GM18868 (cell line): ENCODE measurements around the gene CLCA4.
"Not testable (repeated sequence)": the region's sequence is repeated elsewhere in the genome, so short reads cannot be mapped to it uniquely, and the experiment has no call there.

Experiments
- ATAC-seq: cut with Tn5 transposase; IDR thresholded peaks from one replicate; pipeline ENCODE4 v1.9.1; 2021; ENCODE audit warnings: mild to moderate bottlenecking, moderate library complexity; ENCODE audit not compliant: unreplicated experiment

CLCA4 gene

GRCh38 chr1:86530211-86530845 lies 16.6 kb upstream of the CLCA4 start:
- no peak for ATAC-seq

- ATAC-seq = no peak
Measured at GRCh38 chr1:86537928-86538695, 8.8 kb upstream of the CLCA4 start.

DNA sequence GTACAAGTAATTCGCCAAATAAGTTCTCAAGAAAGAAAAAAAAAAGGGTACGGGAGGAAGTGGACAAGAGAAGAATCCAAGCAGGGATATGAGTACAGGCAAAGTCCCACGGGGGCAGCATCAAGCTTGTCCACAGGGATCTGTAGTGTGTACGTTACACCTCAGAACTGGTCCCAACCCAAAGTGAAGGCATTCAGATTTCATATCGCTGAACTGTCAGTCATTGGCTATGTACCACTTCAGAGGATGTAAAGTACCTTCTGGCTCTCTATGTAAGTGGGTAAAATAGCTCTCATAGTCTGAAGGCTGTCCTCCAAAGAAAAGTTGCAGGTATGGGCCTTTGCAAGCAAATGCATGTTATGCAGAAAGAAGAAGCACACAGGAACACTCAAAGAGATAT lies 8.1 kb upstream of the CLCA4 start:
- ATAC-seq = no peak

GRCh38 chr1:86541859-86542258 lies 5.0 kb upstream of the CLCA4 start:
- no peak for ATAC-seq

DNA sequence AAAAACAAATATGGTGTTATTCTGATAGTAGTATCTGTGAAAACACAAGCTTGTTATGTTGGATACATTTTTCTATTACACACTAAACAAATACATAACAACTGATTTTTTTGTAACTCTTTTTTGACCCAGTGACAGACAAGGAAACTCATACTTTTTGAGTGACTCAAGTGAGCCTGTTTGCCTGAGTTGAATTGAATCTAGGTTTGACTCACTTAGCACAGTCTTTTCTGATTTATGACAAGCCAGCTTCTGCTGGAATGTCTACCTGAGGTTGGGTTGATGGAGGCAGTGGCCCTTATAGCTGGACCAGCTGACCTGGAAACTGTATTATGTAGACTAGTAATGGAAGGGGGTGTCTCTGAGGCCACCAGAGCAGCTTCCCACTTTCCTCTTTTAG lies 4.2 kb upstream of the CLCA4 start:
- no peak for ATAC-seq

DNA sequence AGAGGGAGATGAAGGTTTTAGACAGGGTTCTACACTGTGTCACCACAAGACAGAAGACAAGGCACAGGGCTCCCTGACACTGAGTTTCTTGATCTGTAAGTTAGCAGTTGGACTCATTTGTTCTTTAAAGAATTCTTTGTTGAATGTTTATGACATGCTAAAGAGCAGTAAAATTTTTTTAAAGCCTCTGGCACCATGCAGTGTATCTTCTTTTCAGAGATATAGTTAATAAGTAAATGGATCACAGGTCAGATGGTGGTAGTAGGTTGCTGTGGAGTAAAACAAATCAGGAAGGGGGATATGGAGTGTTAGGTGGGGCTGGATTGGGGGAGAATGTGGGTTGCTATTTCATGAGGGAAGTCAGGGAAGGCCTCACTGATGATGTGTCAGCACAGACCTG lies 2.0 kb downstream of the CLCA4 start:
- no peak for ATAC-seq

- ATAC-seq = no peak
Measured at GRCh38 chr1:86551305-86551704, 4.4 kb downstream of the CLCA4 start.

- no peak for ATAC-seq
Measured at GRCh38 chr1:86552376-86552775, 5.5 kb downstream of the CLCA4 start.

DNA sequence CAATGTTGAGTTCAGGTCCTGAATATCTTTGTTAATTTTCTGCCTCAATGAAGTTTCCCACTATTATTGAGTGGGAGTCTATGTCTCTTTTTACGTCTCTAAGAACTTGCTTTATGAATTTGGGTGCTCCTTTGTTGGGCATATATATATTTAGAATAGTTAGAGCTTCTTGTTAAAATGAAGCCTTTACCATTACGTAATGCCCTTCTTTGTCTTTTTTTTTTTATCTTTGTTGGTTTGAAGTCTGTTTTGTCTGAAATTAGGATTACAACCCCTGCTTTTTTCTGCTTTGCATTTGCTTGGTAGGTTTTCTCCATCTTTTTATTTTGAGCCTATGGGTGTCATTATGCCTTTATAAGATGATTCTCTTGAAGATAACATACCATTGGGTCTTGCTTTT lies 10.9 kb downstream of the CLCA4 start:
- no peak for ATAC-seq

DNA sequence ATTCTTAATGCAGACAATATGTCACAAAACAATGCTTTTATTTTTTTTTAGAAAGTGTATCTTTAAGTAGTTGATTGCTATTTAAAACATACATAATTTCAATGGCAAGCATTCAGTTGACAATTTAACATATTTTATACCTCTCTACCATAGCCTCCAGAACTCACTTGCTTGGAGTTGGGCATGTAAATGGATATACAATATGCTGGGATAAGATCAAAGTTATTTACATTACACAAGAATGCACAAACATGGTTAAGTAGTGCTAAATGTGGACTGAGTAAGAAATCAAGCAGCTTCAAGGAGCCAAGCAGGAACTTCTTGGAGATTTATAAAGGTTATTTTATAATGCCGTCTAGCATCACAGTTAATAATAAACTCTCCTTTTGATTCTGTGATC lies 17.0 kb downstream of the CLCA4 start:
- ATAC-seq = no peak

GRCh38 chr1:86567341-86567740 lies 20.5 kb downstream of the CLCA4 start:
- no peak for ATAC-seq

DNA sequence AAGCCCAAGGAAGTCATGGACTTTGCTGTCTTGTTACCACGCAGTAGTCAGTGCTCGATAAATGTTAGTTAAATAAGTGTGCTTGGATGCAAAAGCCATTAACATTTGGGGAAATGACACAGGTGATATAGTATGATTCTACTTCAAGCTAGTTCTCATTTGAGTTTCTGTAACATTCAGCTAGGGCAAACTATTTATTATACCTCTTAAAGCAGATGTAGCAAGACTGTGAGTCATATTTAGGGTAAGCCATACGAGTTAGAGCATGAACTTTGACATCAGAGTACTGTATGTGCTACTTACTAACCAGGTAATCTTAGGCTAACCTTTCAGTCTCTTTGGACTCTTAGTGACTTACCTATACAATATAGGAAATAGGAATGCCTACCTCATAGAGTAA lies 21.0 kb downstream of the CLCA4 start:
- no peak for ATAC-seq

- no peak for ATAC-seq
Measured at GRCh38 chr1:86573763-86574484, 27.0 kb downstream of the CLCA4 start.

DNA sequence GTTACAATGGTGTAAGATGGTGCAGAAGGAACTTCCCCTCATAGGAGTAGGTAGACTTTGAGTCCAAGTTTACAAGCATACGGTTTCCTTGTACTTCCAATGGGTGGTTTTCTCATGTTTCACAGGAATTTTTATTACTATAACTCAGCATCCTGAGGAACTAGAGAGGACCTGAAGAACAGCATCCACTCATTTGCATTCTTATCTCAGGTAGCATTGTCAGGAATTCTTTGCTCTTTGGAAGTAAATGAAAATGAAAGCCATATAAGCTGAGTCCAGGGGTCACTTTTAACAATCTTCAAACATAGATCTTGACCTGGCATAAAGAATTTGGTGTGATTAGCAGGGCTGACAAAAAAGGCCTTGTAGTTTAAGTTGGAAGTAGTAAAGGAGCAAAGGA lies 34.4 kb downstream of the CLCA4 start:
- ATAC-seq = no peak

GRCh38 chr1:86582161-86582560 lies 35.3 kb downstream of the CLCA4 start:
- ATAC-seq = no peak

DNA sequence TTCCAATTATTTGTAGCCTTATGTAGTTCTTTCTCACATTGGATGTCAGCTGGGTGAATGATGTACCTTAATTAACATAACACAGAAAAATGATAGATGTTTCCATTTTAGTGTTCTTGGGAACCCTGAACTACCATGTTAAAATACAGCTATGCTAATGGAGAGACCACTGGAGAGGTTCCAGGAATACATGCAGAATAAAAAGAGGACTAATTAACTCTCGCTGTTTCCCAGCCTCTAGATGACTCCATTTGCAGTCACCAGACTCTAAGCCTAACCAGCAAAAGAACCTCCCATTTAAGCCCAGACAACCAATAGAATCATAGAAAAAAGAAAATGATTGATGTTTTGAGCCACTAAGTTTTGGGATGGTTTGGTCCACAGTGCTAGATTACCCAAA lies 36.2 kb downstream of the CLCA4 start:
- no peak for ATAC-seq

DNA sequence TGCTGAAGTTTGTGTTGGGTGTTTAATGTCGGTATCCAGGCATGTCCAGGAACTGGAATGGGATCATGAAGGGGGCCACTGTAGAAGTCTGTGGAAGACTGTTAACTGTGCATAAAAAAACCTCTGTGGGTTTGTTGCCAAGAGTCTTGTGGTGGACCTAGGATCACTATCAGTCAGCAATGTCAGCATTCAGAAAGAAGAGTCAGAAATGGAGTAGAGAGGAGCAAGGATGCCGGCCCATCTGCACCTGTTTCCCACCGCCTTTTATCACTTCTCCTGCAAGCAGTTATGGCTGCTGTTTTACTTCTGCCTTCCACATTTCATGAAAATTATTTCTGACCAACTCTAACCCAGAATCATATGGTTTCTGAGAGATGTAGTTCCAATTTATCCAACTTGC lies 36.7 kb downstream of the CLCA4 start:
- no peak for ATAC-seq

- no peak for ATAC-seq
Measured at GRCh38 chr1:86594284-86594770, 47.4 kb downstream of the CLCA4 start.

DNA sequence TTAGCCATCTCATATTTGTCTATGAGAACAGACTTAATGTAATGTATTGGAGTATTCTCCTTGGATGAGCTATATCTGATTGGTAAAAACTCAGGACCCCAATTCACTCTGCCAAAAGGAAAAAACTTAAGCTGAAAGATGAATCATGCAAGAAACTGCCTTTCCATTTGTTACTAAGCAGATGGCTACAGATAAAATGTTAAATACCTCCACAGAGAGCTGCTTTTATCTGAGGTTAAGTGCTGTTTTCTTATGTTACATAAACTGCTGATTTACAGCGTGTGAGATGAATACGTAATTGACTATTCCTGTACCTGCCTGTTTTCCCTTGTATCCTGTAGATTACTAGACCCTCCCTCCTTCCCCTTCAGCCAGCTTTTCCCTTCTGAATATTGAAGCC lies 49.3 kb downstream of the CLCA4 start:
- no peak for ATAC-seq

DNA sequence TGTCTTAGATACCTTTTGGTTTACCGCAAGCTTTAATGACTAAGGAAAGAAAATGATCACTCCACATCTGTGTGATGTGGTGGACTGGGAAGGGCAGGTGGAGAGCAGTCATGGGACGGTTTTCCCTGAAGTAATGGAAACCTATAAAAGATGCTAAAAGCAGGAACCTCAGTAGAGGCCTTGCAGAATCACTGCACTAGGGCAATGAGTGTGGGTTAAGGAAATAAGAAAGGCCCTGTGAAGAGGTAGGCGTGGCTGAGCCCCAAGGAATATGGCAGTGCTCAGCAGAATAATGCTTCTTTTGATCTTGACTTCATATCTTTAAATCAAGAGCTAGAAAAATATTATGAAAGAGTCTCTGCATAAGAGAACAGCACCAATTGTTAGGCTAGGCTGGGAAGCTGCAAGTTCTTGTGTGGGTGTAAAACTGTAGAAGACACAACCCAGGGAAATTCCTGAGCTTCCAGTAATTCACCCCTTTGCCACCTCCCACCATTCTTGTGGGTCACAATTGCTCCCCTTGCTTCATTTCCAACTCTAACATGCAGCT lies 49.9 kb downstream of the CLCA4 start:
- no peak for ATAC-seq

DNA sequence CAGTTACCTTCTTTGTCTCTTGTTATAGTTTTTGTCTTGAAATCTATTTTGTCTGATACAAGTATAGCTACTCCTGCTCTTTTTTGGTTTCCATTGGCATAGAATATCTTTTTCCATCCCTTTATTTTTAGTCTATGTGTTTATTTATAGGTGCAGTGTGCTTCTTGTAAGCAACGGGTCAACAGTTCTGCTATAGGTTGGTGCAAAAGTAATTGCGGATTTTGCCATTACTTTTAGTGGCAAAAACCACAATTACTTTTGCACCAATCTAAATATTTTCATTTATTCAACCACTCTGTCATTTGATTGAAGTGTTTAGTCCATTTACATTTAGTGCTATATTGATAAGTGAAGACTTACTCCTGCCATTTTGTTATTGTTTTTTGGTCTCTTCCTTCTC lies 59.2 kb downstream of the CLCA4 start:
- ATAC-seq = not testable (repeated sequence)

DNA sequence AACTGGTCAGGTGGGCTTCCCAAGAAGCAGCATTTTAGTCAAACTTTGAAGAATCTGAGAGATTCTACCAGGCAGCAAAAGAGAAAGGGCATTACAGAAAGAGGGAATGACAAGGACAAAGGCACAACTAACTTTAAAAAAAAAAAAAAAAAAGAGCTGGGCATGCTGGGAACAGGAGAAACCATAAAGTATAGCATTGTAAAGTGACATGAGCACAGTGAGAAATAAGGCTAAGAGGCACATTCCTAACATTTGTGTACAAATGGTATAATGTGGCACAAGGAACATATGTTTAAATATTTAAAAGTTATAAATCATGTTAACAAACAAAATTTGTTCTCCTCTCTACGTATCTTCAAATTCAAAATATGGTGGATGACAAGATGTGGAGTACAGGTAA lies 69.6 kb downstream of the CLCA4 start:
- ATAC-seq = no peak
